IPS-15b (cell line): ENCODE data around the gene AMN.
"Not testable (repeated sequence)": the region's sequence is repeated elsewhere in the genome, so short reads cannot be mapped to it uniquely, and the experiment has no call there.

ENCODE experiments used
- H3K27me3 ChIP-seq: one replicate; pipeline ENCODE4 v1.6.1; 2013; ENCODE audit warnings: low read length; ENCODE audit not compliant: control insufficient read depth, insufficient read depth
- H3K36me3 ChIP-seq: one replicate; pipeline ENCODE4 v1.6.1; 2013; ENCODE audit warnings: low read length; ENCODE audit not compliant: control insufficient read depth, insufficient read depth
- H3K4me1 ChIP-seq: one replicate; pipeline ENCODE4 v1.6.1; 2013; ENCODE audit warnings: mild to moderate bottlenecking, low read length; ENCODE audit not compliant: control insufficient read depth, insufficient read depth
- H3K4me3 ChIP-seq: one replicate; pipeline ENCODE4 v1.5.1; 2013; ENCODE audit warnings: low read depth, low read length
- H3K9ac ChIP-seq: one replicate; pipeline ENCODE4 v1.6.1; 2013; ENCODE audit warnings: low read depth, mild to moderate bottlenecking, low read length
- H3K9me3 ChIP-seq: one replicate; pipeline ENCODE4 v1.6.1; 2013; ENCODE audit warnings: mild to moderate bottlenecking, low read length; ENCODE audit not compliant: control insufficient read depth, insufficient read depth

Gene AMN

GRCh38 chr14:102922490-102923200, at the start of gene AMN:
TSS of gene AMN (plus strand) at chr14:102922663. CDS start at chr14:102922689, 26 bp downstream.
- Histone ChIP-seq H3K36me3 (no peaks in the 10 kb centered on the region), H3K9ac (no peak within 1 kb of the TSS), H3K27me3 (peaks cover 62% of the 10 kb centered on the region), H3K4me3 (peak within 1 kb of the TSS; percentile 49), H3K4me1 (peaks cover 9% of the 10 kb centered on the region), H3K9me3 (no peaks in the 10 kb centered on the region)

- H3K9ac ChIP-seq, result no peak overlapping the region
- H3K9me3 ChIP-seq, result no peaks in the 10 kb centered on the region
- no peaks in the 10 kb centered on the region for H3K27me3 ChIP-seq
- no peaks in the 10 kb centered on the region for H3K4me1 ChIP-seq
- peaks cover 12% of the 10 kb centered on the region for H3K36me3 ChIP-seq
- H3K4me3 ChIP-seq, result no peak overlapping the region
Measured at GRCh38 chr14:102873131-102873530, 49.3 kb upstream of the AMN start.

GRCh38 chr14:102873546-102874061, 48.9 kb upstream of the AMN start:
- Histone ChIP-seq H3K4me3 (no peak overlapping the region), H3K27me3 (no peaks in the 10 kb centered on the region), H3K9ac (no peak overlapping the region), H3K9me3 (no peaks in the 10 kb centered on the region), H3K36me3 (peaks cover 12% of the 10 kb centered on the region), H3K4me1 (no peaks in the 10 kb centered on the region)

GRCh38 chr14:102875652-102876051, 46.8 kb upstream of the AMN start:
- no peaks in the 10 kb centered on the region for H3K9me3 ChIP-seq
- no peaks in the 10 kb centered on the region for H3K4me1 ChIP-seq
- H3K36me3 ChIP-seq, result peaks cover 10% of the 10 kb centered on the region
- H3K9ac ChIP-seq, result no peak overlapping the region
- H3K4me3 ChIP-seq, result no peak overlapping the region
- no peaks in the 10 kb centered on the region for H3K27me3 ChIP-seq

- H3K4me3 ChIP-seq, H3K9me3 ChIP-seq, H3K9ac ChIP-seq, H3K36me3 ChIP-seq, H3K27me3 ChIP-seq, H3K4me1 ChIP-seq: not testable (repeated sequence)
Measured at GRCh38 chr14:102877511-102877910, 45.0 kb upstream of the AMN start.

GRCh38 chr14:102878174-102878969, 44.1 kb upstream of the AMN start:
- Histone ChIP-seq H3K9me3 (no peaks in the 10 kb centered on the region), H3K4me1 (no peaks in the 10 kb centered on the region), H3K27me3 (no peaks in the 10 kb centered on the region), H3K36me3 (peaks cover 5% of the 10 kb centered on the region), H3K9ac (no peak overlapping the region), H3K4me3 (no peak overlapping the region)

- H3K9ac ChIP-seq, result no peak overlapping the region
- H3K27me3 ChIP-seq, result no peaks in the 10 kb centered on the region
- H3K4me3 ChIP-seq, result no peak overlapping the region
- no peaks in the 10 kb centered on the region for H3K4me1 ChIP-seq
- no peaks in the 10 kb centered on the region for H3K9me3 ChIP-seq
- peaks cover 5% of the 10 kb centered on the region for H3K36me3 ChIP-seq
Measured at GRCh38 chr14:102878970-102879460, 43.4 kb upstream of the AMN start.

GRCh38 chr14:102882226-102882906, 40.1 kb upstream of the AMN start:
- H3K9me3 ChIP-seq, result no peaks in the 10 kb centered on the region
- no peak overlapping the region for H3K4me3 ChIP-seq
- no peak overlapping the region for H3K9ac ChIP-seq
- no peaks in the 10 kb centered on the region for H3K4me1 ChIP-seq
- H3K27me3 ChIP-seq, result no peaks in the 10 kb centered on the region
- H3K36me3 ChIP-seq, result no peaks in the 10 kb centered on the region

- H3K9ac ChIP-seq, result no peak overlapping the region
- H3K4me3 ChIP-seq, result no peak overlapping the region
- H3K27me3 ChIP-seq, result no peaks in the 10 kb centered on the region
- no peaks in the 10 kb centered on the region for H3K9me3 ChIP-seq
- H3K4me1 ChIP-seq, result no peaks in the 10 kb centered on the region
- no peaks in the 10 kb centered on the region for H3K36me3 ChIP-seq
Measured at GRCh38 chr14:102883089-102883541, 39.3 kb upstream of the AMN start.

GRCh38 chr14:102883554-102883953, 38.9 kb upstream of the AMN start:
- no peak overlapping the region for H3K9ac ChIP-seq
- no peaks in the 10 kb centered on the region for H3K27me3 ChIP-seq
- no peaks in the 10 kb centered on the region for H3K36me3 ChIP-seq
- no peak overlapping the region for H3K4me3 ChIP-seq
- no peaks in the 10 kb centered on the region for H3K9me3 ChIP-seq
- H3K4me1 ChIP-seq, result no peaks in the 10 kb centered on the region

- H3K27me3 ChIP-seq, result no peaks in the 10 kb centered on the region
- no peaks in the 10 kb centered on the region for H3K9me3 ChIP-seq
- H3K9ac ChIP-seq, result no peak overlapping the region
- no peaks in the 10 kb centered on the region for H3K4me1 ChIP-seq
- H3K4me3 ChIP-seq, result no peak overlapping the region
- H3K36me3 ChIP-seq, result no peaks in the 10 kb centered on the region
Measured at GRCh38 chr14:102885737-102886447, 36.6 kb upstream of the AMN start.
